GM12878 (cell line): ENCODE measurements around the gene PPT2. TPM values are rescaled to one million over a fixed set of nuclear protein-coding genes. Genes with fewer than 3 reads are reported as not detected.

ENCODE experiments used
- ATAC-seq: fragments of 200-7000 bp; cut with Tn5 transposase; 3 replicates; pipeline ENCODE4 v1.9.1; 2020; ENCODE audit warnings: mild to moderate bottlenecking, moderate library complexity
- BruUV-seq: library from RNA; stranded (reverse); fragments of 400-500 nt; replicated peaks from 2 replicates; lab custom pipeline; 2021; lab: Mats Ljungman, UMichigan
- CTCF ChIA-PET: fragments of 300-600 bp; sonication (Branson Sonifier 250); formaldehyde crosslinking; extraction: SDS; loops from one replicate; lab custom pipeline; 2021; ENCODE audit warnings: inconsistent platforms; lab: Yijun Ruan, JAX
- POLR2A ChIA-PET: fragments of 350-600 bp; formaldehyde crosslinking; extraction: SDS; loops from one replicate; lab custom pipeline; 2021; ENCODE audit warnings: inconsistent platforms; lab: Charles Lee
- RAD21 ChIA-PET: fragments of 300-600 bp; sonication (Branson Sonifier 250); formaldehyde crosslinking; loops from one replicate; lab custom pipeline; 2023; ENCODE audit warnings: antibody characterized with exemption; ENCODE audit not compliant: unreplicated experiment; lab: Charles Lee
- SMC1A ChIA-PET: fragments of 300-600 bp; sonication (Branson Sonifier 250); formaldehyde crosslinking; loops from one replicate; lab custom pipeline; 2023; ENCODE audit not compliant: unreplicated experiment, uncharacterized antibody; lab: Charles Lee
- DNase-seq: peaks from one replicate; pipeline ENCODE4 v3.0.0-alpha.2; 2011; ENCODE audit warnings: low read depth, low spot score
- FAIRE-seq: peaks from 3 replicates; lab custom pipeline; 2011; peaks lifted over from hg19 to GRCh38; lab: Jason Lieb, UNC
- H2AFZ ChIP-seq: 2 replicates; pipeline ENCODE4 v1.6.0; 2011; ENCODE audit warnings: low read depth, low read length, control low read depth; ENCODE audit not compliant: control insufficient read depth
- H3K27ac ChIP-seq: 2 replicates; pipeline ENCODE4 v1.5.1; 2011; ENCODE audit warnings: control low read depth; ENCODE audit not compliant: control insufficient read depth, insufficient read depth
- H3K27me3 ChIP-seq, 2 experiments: replicated peaks in 1 of 2; 2 replicates each; pipeline versions ENCODE4 v1.6.0 to v1.6.1; 2011; ENCODE audit warnings: low read length in 1 of 2; ENCODE audit not compliant: control insufficient read depth in 2 of 2, insufficient read depth in 2 of 2
- H3K36me3 ChIP-seq, 2 experiments: 2 replicates each; pipeline ENCODE4 v1.5.1; 2011; ENCODE audit warnings: low read length in 1 of 2; ENCODE audit not compliant: control insufficient read depth in 2 of 2, insufficient read depth in 2 of 2
- H3K4me1 ChIP-seq: 2 replicates; pipeline ENCODE4 v1.6.1; 2011; ENCODE audit warnings: mild to moderate bottlenecking, low read length, moderate library complexity, mixed read lengths; ENCODE audit not compliant: control insufficient read depth, insufficient read depth
- H3K4me2 ChIP-seq: 2 replicates; pipeline ENCODE4 v1.6.0; 2011; ENCODE audit warnings: control low read depth; ENCODE audit not compliant: control insufficient read depth, insufficient read depth
- H3K4me3 ChIP-seq: fragments of 200-600 bp; sonication (generic); 2 replicates; pipeline ENCODE4 v1.5.1; 2016
- H3K79me2 ChIP-seq: 2 replicates; pipeline ENCODE4 v1.6.0; 2011; ENCODE audit warnings: low read length; ENCODE audit not compliant: control insufficient read depth, insufficient read depth
- H3K9ac ChIP-seq: 2 replicates; pipeline ENCODE4 v1.8.0; 2011; ENCODE audit warnings: low read length, control low read depth, mixed read lengths; ENCODE audit not compliant: control insufficient read depth, insufficient read depth
- H3K9me3 ChIP-seq: replicated peaks from 3 replicates; pipeline ENCODE4 v1.5.1; 2011; ENCODE audit warnings: mild to moderate bottlenecking, low read length; ENCODE audit not compliant: control insufficient read depth, insufficient read depth
- H4K20me1 ChIP-seq: 2 replicates; pipeline ENCODE4 v1.6.0; 2011; ENCODE audit not compliant: control insufficient read depth, insufficient read depth
- IKZF2 ChIP-seq, 2 experiments: fragments of 450-650 bp; IDR thresholded peaks; 2 replicates each; pipeline ENCODE4 v1.6.1; 2017; ENCODE audit warnings: mild to moderate bottlenecking in 2 of 2, moderate library complexity in 2 of 2
- STAT3 ChIP-seq: IDR thresholded peaks from 2 replicates; pipeline ENCODE4 v1.6.1; 2011; ENCODE audit warnings: low read depth, low read length, improper control_type of control experiment
- ZBED1 ChIP-seq: IDR thresholded peaks from 2 replicates; pipeline ENCODE4 v1.6.1; 2016; ENCODE audit warnings: borderline replicate concordance
- ZNF274 ChIP-seq: IDR thresholded peaks from one replicate; pipeline ENCODE4 v1.8.0; 2011; ENCODE audit not compliant: insufficient read length, insufficient read depth
- WGBS: methylation state at CpG from one replicate; pipeline ENCODE4 v1.1.6; 2016; ENCODE audit warnings: low lambda C conversion rate; ENCODE audit not compliant: insufficient replicate concordance, insufficient coverage; ENCODE audit errors: missing lambda C conversion rate; 5-methylcytosine and 5-hydroxymethylcytosine counted together
- in situ Hi-C: fragments of 300-500 bp; cut with MboI; formaldehyde crosslinking; loops from 9 replicates; pipeline ENCODE4 v1.14.3; 2018; ENCODE audit warnings: mixed read lengths
- intact Hi-C: fragments of 100-400 bp; cut with micrococcal nuclease; formaldehyde crosslinking; loops from one replicate; pipeline ENCODE4 v1.14.2; 2022; ENCODE audit not compliant: unreplicated experiment
- polyA plus RNA-seq, 11 experiments: library from polyadenylated mRNA; depleted of rRNA in 4 of 11; unstranded in 6 of 11; stranded (reverse) in 5 of 11; fragments of >200 nt; fragmentation: Nextera tagmentation in 4 of 11; fragmentation: Illumina TruSeq in 1 of 11; extraction: Ambion mirVana in 4 of 11; extraction: Trizol in 1 of 11; gene quantifications; 1 replicate in 1 of 11; 2 replicates in 10 of 11; pipeline versions ENCODE4 v1.2.1 to v1.2.3, GENCODE V29; 2011 to 2016; ENCODE audit warnings: inconsistent platforms in 2 of 11, missing spikeins in 2 of 11, low read depth in 1 of 11
- total RNA-seq, 4 experiments: library from RNA; depleted of rRNA in 3 of 4; stranded (reverse); fragments of >200 nt in 3 of 4; fragmentation: Illumina TruSeq in 1 of 4; extraction: Trizol in 1 of 4; gene quantifications; 2 replicates each; pipeline versions ENCODE4 v1.2.1 to v1.2.3, GENCODE V29; 2013 to 2021
- TF ChIP-seq, protein P1 (sequence below): fragments of 450-650 bp; IDR thresholded peaks from 2 replicates; pipeline ENCODE4 v1.6.1; 2018; ENCODE audit warnings: borderline replicate concordance, mild to moderate bottlenecking; ENCODE audit not compliant: partially characterized antibody

The PPT2 gene
- total and polyA plus RNA-seq, 10 of the 15 experiments (the other 5 are each of a cell fraction or from before 2014, with no cell fraction given) = 1.3 to 25.5 (median 5.5) TPM

DNA sequence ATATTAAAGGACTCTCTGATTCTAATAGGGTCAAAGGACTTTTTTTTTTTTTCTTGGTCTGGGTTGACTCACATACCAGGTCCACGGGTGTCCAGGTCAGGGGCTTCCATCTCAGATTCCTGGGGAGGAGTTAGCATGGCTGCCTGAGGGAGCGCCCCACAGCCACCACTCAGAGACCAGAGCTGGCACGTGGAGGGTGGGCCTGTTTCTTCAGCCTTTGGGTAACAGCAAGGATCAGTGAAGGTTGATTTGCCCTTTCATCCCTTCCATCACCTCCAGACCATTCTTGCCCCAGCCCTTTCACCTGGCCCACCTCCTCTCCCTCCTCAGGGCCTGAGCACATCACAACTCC lies 44.4 kb downstream of the PPT2 start:
- H3K36me3 ChIP-seq = no peaks in the 10 kb centered on the region
- TF ChIP-seq IKZF2 (IDR thresholded peaks at IDR 0.05) = no peak
- no peak for TF ChIP-seq ZNF274
- TF ChIP-seq STAT3 = no peak
- TF ChIP-seq, protein P1, sequence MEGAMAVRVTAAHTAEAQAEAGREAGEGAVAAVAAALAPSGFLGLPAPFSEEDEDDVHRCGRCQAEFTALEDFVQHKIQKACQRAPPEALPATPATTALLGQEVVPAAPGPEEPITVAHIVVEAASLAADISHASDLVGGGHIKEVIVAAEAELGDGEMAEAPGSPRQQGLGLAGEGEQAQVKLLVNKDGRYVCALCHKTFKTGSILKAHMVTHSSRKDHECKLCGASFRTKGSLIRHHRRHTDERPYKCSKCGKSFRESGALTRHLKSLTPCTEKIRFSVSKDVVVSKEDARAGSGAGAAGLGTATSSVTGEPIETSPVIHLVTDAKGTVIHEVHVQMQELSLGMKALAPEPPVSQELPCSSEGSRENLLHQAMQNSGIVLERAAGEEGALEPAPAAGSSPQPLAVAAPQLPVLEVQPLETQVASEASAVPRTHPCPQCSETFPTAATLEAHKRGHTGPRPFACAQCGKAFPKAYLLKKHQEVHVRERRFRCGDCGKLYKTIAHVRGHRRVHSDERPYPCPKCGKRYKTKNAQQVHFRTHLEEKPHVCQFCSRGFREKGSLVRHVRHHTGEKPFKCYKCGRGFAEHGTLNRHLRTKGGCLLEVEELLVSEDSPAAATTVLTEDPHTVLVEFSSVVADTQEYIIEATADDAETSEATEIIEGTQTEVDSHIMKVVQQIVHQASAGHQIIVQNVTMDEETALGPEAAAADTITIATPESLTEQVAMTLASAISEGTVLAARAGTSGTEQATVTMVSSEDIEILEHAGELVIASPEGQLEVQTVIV = no peak
- no peak for TF ChIP-seq ZBED1
- TF ChIP-seq, all 136 proteins: peak for 0
- DNase-seq = no peak
- H3K27ac ChIP-seq = no peak overlapping the region
- ChIA-PET RAD21 (interaction anchor here (1.1 kb wide), 1 partner anchor 79 kb away, joined by 3 read pairs; no protein-coding TSS in a partner anchor), POLR2A (interaction anchor here (1.1 to 1.2 kb wide), 2 partner anchors 9 to 22 kb away, joined by 5 read pairs; partner anchors contain the start of gene AGPAT1), SMC1A (no interaction called here), CTCF (no interaction called here)
- no peak overlapping the region for H3K9ac ChIP-seq
- H3K4me2 ChIP-seq = no peak overlapping the region
- in situ Hi-C loops (no loop called here), intact Hi-C loops (loop anchor here (5.0 kb wide), 1 partner anchor 39 kb away; no protein-coding TSS in a partner anchor)
- H3K27me3 ChIP-seq = no peaks in the 10 kb centered on the region
- BruUV-seq = no TSS peak
- H3K4me1 ChIP-seq = peaks cover 24% of the 10 kb centered on the region
- no peak overlapping the region for H3K4me3 ChIP-seq
- H2AFZ ChIP-seq = no peak overlapping the region
- peaks cover 7% of the 10 kb centered on the region for H3K79me2 ChIP-seq
- no peaks in the 10 kb centered on the region for H3K9me3 ChIP-seq
- H4K20me1 ChIP-seq = no peaks in the 10 kb centered on the region
- 67% methylated on average over 3 of the region's 3 CpGs for WGBS
- no peak for FAIRE-seq
- ATAC-seq = no peak
